NCI-H1092 treated with DMSO at 0.1 percent for 48 hours (cell line): ENCODE data around the gene TEAD3.

Experiments
- DNase-seq: peaks from one replicate; lab custom pipeline; 2025; lab: John Stamatoyannopoulos, UW

The TEAD3 gene

GRCh38 chr6:35512740-35513139, 15.9 kb upstream of the TEAD3 start, which contains the start of gene TULP1:
Gene TULP1 (minus strand): TSS chr6:35512896. CDS start chr6:35512858, 38 bp downstream.
- no peak for DNase-seq

- no peak for DNase-seq
Measured at GRCh38 chr6:35512006-35512405, 15.1 kb upstream of the TEAD3 start.

- DNase-seq: no peak
Measured at GRCh38 chr6:35511562-35511941, 14.7 kb upstream of the TEAD3 start.

GRCh38 chr6:35510916-35511561, 14.2 kb upstream of the TEAD3 start:
- DNase-seq: no peak

- no peak for DNase-seq
Measured at GRCh38 chr6:35508542-35508941, 11.7 kb upstream of the TEAD3 start.

GRCh38 chr6:35508027-35508426, 11.1 kb upstream of the TEAD3 start:
- no peak for DNase-seq

- no peak for DNase-seq
Measured at GRCh38 chr6:35507221-35507620, 10.3 kb upstream of the TEAD3 start.

GRCh38 chr6:35506536-35506935, 9.7 kb upstream of the TEAD3 start:
- no peak for DNase-seq

GRCh38 chr6:35505999-35506412, 9.1 kb upstream of the TEAD3 start:
- no peak for DNase-seq

GRCh38 chr6:35503534-35503933, 6.7 kb upstream of the TEAD3 start:
- DNase-seq: no peak

- DNase-seq: no peak
Measured at GRCh38 chr6:35501784-35502183, 4.9 kb upstream of the TEAD3 start.

GRCh38 chr6:35500782-35501181, 3.9 kb upstream of the TEAD3 start:
- DNase-seq: no peak

- DNase-seq: no peak
Measured at GRCh38 chr6:35499372-35499771, 2.5 kb upstream of the TEAD3 start.

- no peak for DNase-seq
Measured at GRCh38 chr6:35498422-35499067, 1.7 kb upstream of the TEAD3 start.

- no peak for DNase-seq
Measured at GRCh38 chr6:35497571-35498421, 917 bp upstream of the TEAD3 start.

- no peak for DNase-seq
Measured at GRCh38 chr6:35496036-35496840, 641 bp downstream of the TEAD3 start.

- no peak for DNase-seq
Measured at GRCh38 chr6:35495258-35496035, 1.4 kb downstream of the TEAD3 start.

GRCh38 chr6:35494161-35494563, 2.7 kb downstream of the TEAD3 start:
- no peak for DNase-seq

GRCh38 chr6:35493307-35493983, 3.4 kb downstream of the TEAD3 start:
- no peak for DNase-seq

GRCh38 chr6:35492974-35493284, 4.0 kb downstream of the TEAD3 start:
- no peak for DNase-seq
